ENCODE data around the gene LCN2. TPM values are rescaled to one million over a fixed set of nuclear protein-coding genes. Genes with fewer than 3 reads are reported as not detected.

Gene LCN2
- total RNA-seq, 1 experiment from 2014 or later, result 1.3 TPM

DNA sequence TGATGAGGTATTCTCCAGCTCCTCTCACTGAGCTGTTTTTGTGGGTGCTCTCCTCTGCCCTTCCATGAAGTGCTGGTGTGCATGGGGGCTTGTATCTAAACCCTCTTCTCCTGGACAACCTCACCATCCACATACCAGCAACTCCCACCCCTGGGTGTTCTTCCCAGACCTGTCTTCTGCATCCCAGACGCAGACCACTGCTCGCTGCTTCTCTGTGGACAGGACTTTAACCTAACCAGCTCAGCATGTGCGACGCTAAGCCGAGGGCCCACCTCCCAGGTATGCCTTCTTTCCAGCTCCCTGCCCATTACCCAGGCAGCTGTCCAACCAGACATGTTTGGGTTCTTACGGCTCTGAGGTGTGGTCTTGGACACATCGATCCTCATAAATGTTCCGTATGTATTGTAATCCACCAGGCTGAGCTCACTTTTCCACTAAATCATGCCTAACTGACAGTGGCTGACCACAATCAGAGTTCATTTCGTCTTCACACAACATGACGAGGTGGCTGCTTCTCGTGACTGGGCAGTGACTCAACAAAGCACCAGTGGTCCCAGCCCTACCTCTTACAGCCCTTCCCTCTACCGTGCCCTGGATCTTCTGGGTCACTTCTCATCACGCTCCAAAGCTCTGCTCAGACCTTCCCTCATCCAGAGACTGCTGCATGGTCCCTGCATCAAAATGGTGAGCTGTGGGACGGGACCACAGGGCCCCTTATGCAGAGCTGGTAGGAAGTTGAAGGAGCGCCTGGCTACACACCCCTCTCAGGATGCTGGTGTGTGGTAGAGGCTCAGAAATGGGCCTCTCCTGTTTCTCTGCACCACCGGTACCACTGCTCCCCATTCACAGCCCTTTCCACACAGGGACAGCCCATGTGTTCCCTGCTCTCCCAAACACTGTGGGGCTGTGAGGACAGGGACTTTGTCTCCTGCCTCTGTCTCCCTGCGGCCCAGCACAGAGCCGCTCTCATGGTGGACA, 12.1 kb upstream of the LCN2 start:
- Mint-ChIP-seq H3K27ac (no peak overlapping the region), H3K9me3 (peaks cover 9% of the 10 kb centered on the region; the same call in 1 of the 2 replicates), H3K4me1 (peaks cover 6% of the 10 kb centered on the region; the same call in 1 of the 2 replicates), H3K4me3 (no peak overlapping the region), H3K36me3 (no peaks in the 10 kb centered on the region), H3K27me3 (ENCODE audit: low read depth) (peaks cover 30% of the 10 kb centered on the region)
- CTCF ChIA-PET, result interaction anchor here (0.7 to 2.1 kb wide), 10 partner anchors 9 to 23 kb away, joined by 3 to 11 read pairs (median 4); partner anchors contain the start of genes BBLN and LCN2
- POLR2A ChIA-PET, result no interaction called here
- DNase-seq (ENCODE audit: low spot score), result no peak
- ATAC-seq, result no peak; the same call in 1 of the 2 replicates
- no peak for TF ChIP-seq GTF2I (CRISPR knock-in tag; conservative IDR thresholded peaks at IDR 0.05)
- TF ChIP-seq, protein P1, sequence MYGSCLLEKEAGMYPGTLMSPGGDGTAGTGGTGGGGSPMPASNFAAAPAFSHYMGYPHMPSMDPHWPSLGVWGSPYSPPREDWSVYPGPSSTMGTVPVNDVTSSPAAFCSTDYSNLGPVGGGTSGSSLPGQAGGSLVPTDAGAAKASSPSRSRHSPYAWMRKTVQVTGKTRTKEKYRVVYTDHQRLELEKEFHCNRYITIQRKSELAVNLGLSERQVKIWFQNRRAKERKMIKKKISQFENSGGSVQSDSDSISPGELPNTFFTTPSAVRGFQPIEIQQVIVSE (CRISPR knock-in tag; IDR thresholded peaks at IDR 0.05; ENCODE audit: borderline replicate concordance), result no peak
- no peak for TF ChIP-seq TEAD4 (CRISPR knock-in tag; IDR thresholded peaks at IDR 0.05)
- TF ChIP-seq NFATC4 (CRISPR knock-in tag; IDR thresholded peaks at IDR 0.05), result no peak
- TF ChIP-seq, protein P2, sequence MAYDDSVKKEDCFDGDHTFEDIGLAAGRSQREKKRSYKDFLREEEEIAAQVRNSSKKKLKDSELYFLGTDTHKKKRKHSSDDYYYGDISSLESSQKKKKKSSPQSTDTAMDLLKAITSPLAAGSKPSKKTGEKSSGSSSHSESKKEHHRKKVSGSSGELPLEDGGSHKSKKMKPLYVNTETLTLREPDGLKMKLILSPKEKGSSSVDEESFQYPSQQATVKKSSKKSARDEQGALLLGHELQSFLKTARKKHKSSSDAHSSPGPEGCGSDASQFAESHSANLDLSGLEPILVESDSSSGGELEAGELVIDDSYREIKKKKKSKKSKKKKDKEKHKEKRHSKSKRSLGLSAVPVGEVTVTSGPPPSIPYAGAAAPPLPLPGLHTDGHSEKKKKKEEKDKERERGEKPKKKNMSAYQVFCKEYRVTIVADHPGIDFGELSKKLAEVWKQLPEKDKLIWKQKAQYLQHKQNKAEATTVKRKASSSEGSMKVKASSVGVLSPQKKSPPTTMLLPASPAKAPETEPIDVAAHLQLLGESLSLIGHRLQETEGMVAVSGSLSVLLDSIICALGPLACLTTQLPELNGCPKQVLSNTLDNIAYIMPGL (CRISPR knock-in tag; IDR thresholded peaks at IDR 0.05), result no peak
- TF ChIP-seq, protein P3, sequence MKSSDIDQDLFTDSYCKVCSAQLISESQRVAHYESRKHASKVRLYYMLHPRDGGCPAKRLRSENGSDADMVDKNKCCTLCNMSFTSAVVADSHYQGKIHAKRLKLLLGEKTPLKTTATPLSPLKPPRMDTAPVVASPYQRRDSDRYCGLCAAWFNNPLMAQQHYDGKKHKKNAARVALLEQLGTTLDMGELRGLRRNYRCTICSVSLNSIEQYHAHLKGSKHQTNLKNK (CRISPR knock-in tag; IDR thresholded peaks at IDR 0.05), result no peak
- no peak for TF ChIP-seq ZNF219 (CRISPR knock-in tag; IDR thresholded peaks at IDR 0.05; ENCODE audit: borderline replicate concordance)
- TF ChIP-seq, protein P4, sequence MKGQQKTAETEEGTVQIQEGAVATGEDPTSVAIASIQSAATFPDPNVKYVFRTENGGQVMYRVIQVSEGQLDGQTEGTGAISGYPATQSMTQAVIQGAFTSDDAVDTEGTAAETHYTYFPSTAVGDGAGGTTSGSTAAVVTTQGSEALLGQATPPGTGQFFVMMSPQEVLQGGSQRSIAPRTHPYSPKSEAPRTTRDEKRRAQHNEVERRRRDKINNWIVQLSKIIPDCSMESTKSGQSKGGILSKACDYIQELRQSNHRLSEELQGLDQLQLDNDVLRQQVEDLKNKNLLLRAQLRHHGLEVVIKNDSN (CRISPR knock-in tag; IDR thresholded peaks at IDR 0.05), result no peak

DNA sequence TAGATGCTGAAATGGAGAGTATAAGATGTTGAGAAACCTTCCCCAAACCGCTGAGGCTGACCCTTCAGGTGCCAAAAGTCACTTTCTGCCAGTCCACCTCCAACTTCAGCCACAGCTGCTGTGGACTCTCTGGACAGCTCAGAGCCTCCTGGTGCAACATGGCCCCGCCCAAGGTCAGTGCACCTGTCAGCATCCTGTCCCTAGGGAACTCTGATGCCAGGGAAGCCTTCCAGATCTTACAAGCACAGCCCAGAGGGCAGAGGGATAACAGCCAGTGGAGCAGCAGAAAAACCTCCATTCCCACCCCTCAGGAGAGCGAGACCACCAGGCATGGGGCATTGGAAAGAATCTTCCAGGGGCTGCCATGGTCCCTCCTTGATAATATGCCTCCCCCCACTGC, 11.3 kb upstream of the LCN2 start:
- Mint-ChIP-seq H3K4me3 (no peak overlapping the region), H3K4me1 (peaks cover 6% of the 10 kb centered on the region; the same call in 1 of the 2 replicates), H3K36me3 (no peaks in the 10 kb centered on the region), H3K9me3 (peaks cover 9% of the 10 kb centered on the region; the same call in 1 of the 2 replicates), H3K27me3 (ENCODE audit: low read depth) (peaks cover 28% of the 10 kb centered on the region), H3K27ac (no peak overlapping the region)
- POLR2A ChIA-PET, result no interaction called here
- CTCF ChIA-PET, result interaction anchor here (0.7 to 1.6 kb wide), 4 partner anchors 10 to 22 kb away, joined by 3 to 5 read pairs (median 4); partner anchors contain the start of gene BBLN
- DNase-seq (ENCODE audit: low spot score) (no peak), ATAC-seq (no peak)
- TF ChIP-seq, protein P5, sequence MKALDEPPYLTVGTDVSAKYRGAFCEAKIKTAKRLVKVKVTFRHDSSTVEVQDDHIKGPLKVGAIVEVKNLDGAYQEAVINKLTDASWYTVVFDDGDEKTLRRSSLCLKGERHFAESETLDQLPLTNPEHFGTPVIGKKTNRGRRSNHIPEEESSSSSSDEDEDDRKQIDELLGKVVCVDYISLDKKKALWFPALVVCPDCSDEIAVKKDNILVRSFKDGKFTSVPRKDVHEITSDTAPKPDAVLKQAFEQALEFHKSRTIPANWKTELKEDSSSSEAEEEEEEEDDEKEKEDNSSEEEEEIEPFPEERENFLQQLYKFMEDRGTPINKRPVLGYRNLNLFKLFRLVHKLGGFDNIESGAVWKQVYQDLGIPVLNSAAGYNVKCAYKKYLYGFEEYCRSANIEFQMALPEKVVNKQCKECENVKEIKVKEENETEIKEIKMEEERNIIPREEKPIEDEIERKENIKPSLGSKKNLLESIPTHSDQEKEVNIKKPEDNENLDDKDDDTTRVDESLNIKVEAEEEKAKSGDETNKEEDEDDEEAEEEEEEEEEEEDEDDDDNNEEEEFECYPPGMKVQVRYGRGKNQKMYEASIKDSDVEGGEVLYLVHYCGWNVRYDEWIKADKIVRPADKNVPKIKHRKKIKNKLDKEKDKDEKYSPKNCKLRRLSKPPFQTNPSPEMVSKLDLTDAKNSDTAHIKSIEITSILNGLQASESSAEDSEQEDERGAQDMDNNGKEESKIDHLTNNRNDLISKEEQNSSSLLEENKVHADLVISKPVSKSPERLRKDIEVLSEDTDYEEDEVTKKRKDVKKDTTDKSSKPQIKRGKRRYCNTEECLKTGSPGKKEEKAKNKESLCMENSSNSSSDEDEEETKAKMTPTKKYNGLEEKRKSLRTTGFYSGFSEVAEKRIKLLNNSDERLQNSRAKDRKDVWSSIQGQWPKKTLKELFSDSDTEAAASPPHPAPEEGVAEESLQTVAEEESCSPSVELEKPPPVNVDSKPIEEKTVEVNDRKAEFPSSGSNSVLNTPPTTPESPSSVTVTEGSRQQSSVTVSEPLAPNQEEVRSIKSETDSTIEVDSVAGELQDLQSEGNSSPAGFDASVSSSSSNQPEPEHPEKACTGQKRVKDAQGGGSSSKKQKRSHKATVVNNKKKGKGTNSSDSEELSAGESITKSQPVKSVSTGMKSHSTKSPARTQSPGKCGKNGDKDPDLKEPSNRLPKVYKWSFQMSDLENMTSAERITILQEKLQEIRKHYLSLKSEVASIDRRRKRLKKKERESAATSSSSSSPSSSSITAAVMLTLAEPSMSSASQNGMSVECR (CRISPR knock-in tag; IDR thresholded peaks at IDR 0.05; ENCODE audit: borderline replicate concordance), result no peak
- no peak for TF ChIP-seq IRF2 (CRISPR knock-in tag; IDR thresholded peaks at IDR 0.05; ENCODE audit: borderline replicate concordance, low read depth)
- no peak for TF ChIP-seq CREM (CRISPR knock-in tag; IDR thresholded peaks at IDR 0.05)
- TF ChIP-seq, protein P6, sequence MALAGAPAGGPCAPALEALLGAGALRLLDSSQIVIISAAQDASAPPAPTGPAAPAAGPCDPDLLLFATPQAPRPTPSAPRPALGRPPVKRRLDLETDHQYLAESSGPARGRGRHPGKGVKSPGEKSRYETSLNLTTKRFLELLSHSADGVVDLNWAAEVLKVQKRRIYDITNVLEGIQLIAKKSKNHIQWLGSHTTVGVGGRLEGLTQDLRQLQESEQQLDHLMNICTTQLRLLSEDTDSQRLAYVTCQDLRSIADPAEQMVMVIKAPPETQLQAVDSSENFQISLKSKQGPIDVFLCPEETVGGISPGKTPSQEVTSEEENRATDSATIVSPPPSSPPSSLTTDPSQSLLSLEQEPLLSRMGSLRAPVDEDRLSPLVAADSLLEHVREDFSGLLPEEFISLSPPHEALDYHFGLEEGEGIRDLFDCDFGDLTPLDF (CRISPR knock-in tag; IDR thresholded peaks at IDR 0.05), result no peak
- no peak for TF ChIP-seq SMAD3 (CRISPR knock-in tag; IDR thresholded peaks at IDR 0.05; ENCODE audit: borderline replicate concordance)
- TF ChIP-seq EMX1 (CRISPR knock-in tag; IDR thresholded peaks at IDR 0.05), result no peak
- no peak for TF ChIP-seq OVOL2 (CRISPR knock-in tag; IDR thresholded peaks at IDR 0.05; ENCODE audit: borderline replicate concordance)
- TF ChIP-seq, protein P7, sequence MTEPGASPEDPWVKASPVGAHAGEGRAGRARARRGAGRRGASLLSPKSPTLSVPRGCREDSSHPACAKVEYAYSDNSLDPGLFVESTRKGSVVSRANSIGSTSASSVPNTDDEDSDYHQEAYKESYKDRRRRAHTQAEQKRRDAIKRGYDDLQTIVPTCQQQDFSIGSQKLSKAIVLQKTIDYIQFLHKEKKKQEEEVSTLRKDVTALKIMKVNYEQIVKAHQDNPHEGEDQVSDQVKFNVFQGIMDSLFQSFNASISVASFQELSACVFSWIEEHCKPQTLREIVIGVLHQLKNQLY (CRISPR knock-in tag; IDR thresholded peaks at IDR 0.05), result no peak
- TF ChIP-seq, protein P8, sequence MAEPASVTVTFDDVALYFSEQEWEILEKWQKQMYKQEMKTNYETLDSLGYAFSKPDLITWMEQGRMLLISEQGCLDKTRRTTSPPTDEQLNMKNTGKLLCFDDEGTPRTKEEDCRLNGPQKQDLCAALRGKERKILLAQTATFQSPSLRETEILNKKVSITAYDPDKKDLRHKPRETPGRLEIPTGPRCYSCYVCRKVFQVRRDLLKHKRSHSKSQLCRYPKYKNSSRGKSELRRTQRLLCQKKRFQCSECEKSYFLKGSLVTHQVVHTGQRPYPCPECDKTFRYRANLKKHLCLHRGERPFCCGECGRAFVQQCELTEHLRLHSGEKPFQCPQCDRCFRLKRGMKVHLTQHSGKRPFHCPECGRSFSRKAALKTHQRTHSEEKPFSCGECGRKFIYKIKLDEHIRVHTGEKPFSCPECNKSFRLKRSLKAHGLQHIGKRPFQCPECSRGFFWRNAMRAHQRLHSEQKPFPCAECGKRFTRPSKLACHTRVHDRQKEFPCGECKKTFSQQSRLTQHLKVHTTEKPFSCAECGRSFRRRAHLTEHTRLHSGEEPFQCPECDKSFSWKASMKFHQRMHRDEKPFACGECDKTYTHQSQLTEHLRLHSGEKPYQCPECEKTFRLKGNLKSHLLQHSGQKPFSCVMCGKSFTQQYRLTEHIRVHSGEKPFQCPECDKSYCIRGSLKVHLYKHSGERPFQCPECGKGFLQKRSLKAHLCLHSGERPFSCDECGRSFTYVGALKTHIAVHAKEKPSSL (CRISPR knock-in tag; conservative IDR thresholded peaks at IDR 0.05), result no peak
- no peak for TF ChIP-seq SOX15 (CRISPR knock-in tag; IDR thresholded peaks at IDR 0.05)
- no peak for TF ChIP-seq ETV6 (CRISPR knock-in tag; IDR thresholded peaks at IDR 0.05)
- TF ChIP-seq, protein P9, sequence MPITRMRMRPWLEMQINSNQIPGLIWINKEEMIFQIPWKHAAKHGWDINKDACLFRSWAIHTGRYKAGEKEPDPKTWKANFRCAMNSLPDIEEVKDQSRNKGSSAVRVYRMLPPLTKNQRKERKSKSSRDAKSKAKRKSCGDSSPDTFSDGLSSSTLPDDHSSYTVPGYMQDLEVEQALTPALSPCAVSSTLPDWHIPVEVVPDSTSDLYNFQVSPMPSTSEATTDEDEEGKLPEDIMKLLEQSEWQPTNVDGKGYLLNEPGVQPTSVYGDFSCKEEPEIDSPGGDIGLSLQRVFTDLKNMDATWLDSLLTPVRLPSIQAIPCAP (CRISPR knock-in tag; IDR thresholded peaks at IDR 0.05), result no peak

Data from WTC11 (cell line).